GM21515 (cell line): ENCODE measurements around the gene MAP3K4.

Experiments used
- ATAC-seq: cut with Tn5 transposase; IDR thresholded peaks from one replicate; pipeline ENCODE4 v1.9.1; 2021; ENCODE audit not compliant: unreplicated experiment

MAP3K4 gene, protein sequence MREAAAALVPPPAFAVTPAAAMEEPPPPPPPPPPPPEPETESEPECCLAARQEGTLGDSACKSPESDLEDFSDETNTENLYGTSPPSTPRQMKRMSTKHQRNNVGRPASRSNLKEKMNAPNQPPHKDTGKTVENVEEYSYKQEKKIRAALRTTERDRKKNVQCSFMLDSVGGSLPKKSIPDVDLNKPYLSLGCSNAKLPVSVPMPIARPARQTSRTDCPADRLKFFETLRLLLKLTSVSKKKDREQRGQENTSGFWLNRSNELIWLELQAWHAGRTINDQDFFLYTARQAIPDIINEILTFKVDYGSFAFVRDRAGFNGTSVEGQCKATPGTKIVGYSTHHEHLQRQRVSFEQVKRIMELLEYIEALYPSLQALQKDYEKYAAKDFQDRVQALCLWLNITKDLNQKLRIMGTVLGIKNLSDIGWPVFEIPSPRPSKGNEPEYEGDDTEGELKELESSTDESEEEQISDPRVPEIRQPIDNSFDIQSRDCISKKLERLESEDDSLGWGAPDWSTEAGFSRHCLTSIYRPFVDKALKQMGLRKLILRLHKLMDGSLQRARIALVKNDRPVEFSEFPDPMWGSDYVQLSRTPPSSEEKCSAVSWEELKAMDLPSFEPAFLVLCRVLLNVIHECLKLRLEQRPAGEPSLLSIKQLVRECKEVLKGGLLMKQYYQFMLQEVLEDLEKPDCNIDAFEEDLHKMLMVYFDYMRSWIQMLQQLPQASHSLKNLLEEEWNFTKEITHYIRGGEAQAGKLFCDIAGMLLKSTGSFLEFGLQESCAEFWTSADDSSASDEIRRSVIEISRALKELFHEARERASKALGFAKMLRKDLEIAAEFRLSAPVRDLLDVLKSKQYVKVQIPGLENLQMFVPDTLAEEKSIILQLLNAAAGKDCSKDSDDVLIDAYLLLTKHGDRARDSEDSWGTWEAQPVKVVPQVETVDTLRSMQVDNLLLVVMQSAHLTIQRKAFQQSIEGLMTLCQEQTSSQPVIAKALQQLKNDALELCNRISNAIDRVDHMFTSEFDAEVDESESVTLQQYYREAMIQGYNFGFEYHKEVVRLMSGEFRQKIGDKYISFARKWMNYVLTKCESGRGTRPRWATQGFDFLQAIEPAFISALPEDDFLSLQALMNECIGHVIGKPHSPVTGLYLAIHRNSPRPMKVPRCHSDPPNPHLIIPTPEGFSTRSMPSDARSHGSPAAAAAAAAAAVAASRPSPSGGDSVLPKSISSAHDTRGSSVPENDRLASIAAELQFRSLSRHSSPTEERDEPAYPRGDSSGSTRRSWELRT (N-terminal part only)

DNA sequence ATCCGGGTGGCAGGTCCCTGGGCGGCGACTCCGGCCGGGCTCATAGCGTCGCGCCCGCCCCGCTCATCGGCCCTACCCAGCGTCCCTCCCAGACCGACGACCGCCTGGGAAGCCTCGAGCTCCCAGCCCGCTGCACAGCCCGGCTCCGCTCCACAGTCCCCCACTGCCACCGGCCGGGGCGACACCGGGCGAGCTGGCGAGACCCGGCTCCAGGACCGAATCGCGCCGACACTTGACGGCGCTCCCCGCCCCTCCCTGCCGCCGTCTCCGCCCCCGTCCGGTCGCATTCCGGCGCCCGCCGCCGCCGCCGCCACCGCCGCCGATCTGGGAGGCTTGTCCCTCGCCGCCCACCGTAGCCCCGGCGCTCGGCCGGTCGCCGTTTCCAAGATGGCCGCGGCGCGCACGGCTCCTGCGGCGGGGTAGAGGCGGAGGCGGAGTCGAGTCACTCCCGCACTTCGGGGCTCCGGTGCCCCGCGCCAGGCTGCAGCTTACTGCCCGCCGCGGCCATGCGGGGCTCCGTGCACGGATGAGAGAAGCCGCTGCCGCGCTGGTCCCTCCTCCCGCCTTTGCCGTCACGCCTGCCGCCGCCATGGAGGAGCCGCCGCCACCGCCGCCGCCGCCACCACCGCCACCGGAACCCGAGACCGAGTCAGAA is at the start of gene MAP3K4:
Gene MAP3K4, plus strand, starts transcription at position 364 of the 655 bp plus-strand sequence. Its CDS starts 163 bp downstream, at position 527.
- ATAC-seq = peak; percentile 69

DNA sequence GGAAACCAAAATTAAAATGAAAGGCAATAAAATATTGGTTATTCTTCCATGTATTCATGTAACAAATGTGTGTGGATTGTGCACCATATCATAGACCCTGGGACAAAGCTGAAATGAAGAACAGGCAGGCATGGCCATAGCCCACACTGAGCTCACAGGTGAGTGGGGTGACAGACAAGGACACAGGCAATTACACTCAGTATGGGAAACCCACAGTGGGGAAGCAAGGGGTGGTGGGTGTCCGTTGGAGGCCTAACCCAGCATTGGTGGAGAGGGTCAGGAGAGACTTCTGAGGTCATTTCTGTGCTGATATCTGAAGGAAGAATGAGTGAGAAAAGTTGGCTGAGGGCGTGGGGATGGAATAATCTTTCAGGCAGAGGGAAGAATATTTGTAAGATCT is 47.6 kb upstream of the MAP3K4 start:
- no peak for ATAC-seq

- ATAC-seq = no peak
Observed at GRCh38 chr6:160945516-160946177, 45.9 kb upstream of the MAP3K4 start.

- no peak for ATAC-seq
Observed at GRCh38 chr6:160949531-160949930, 42.0 kb upstream of the MAP3K4 start.

DNA sequence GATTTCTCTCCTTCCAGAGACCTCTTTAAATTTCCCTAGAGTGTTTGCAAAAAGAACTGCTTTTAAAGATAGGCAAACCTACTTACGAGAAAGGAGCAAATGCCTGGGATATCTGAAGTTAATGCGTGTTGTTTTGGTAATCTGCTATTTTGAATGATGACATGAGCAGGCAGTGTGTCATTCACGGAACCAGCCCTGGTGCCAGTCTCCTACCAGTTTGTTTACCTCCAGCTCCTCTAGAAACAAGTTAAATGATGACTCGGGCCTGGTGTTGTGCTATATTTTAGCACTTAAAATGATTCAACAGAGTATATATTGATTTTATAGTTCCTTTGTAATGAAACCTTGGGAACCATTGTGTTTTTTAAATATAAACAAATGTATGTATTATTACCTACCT is 41.1 kb upstream of the MAP3K4 start:
- no peak for ATAC-seq

DNA sequence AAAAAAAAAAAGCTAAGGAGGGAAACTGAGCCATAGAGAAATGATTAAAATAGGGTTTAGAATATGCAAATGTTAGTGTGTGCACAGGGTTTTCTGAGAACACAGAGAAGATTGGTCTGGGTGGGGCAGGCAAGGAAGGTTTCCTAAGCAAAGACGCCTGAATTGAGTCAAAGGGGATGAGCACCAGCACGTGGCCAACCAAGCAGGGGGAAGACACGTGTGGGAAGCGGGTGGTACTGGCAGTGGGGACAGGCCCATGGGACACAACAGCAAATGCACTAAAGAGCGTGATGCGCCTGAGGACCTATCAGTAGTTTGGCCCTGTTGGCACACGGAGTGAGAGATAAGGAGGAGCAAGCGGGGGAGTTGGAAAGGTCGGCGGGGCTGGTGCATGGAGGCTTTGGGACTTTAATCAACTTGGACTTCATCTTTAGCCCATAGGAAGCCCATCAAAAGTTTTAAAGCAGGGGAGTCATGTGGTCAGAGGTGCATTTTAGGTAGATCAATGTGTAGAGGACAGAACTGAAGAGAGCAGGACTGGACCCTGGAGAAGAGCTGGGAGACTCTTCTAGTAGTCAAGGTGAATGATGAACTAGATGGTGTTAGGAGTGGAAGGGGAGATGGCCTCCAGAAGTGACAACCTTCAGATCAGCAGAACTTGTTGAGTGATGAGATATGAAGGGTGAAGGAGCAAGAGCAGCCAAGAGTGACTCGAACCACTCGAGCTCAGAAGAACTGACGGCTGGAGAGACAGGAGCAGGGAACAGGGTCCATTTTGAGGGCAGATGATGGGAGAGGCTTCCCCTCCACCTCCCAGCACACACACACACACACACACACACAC is 40.2 kb upstream of the MAP3K4 start:
- no peak for ATAC-seq

GRCh38 chr6:160952633-160953281 is 38.8 kb upstream of the MAP3K4 start:
- no peak for ATAC-seq

DNA sequence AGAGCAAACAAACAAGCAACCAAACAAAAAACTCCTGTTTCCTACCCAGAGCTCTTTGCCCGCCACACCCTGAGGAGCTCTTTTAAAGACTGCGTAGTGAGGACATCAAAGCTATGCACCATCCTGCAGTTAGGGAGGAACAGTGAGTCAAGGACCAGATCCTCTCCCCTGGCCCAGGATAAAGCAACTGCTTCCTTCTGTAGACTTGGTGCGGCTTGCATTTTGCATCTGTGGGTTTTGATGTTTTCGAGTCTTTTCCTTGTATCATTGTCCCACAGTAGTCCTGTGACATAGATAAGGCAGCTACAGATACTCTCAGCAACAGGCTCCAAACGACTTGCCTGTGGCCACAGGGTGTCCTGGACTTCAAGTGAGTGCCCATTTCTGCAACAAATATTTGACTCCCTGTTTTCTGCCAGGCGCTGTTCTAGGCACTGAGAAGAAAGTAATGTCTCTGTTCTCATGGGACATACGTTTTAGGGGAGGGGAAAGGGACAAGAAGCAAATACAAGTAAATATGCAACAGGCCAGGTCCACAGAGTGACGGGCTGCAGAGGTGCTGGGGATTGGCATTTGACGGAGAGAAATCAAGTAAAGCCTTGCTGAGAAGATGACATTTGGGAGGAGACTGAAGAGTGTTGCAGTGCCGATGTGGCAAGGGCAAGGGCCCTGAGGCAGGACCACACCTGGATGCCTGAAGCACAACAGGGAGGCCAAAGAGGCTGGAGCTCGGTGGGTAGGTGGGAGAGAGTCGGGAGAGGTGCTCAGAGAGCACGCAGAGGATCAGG is 35.9 kb upstream of the MAP3K4 start:
- ATAC-seq = no peak

DNA sequence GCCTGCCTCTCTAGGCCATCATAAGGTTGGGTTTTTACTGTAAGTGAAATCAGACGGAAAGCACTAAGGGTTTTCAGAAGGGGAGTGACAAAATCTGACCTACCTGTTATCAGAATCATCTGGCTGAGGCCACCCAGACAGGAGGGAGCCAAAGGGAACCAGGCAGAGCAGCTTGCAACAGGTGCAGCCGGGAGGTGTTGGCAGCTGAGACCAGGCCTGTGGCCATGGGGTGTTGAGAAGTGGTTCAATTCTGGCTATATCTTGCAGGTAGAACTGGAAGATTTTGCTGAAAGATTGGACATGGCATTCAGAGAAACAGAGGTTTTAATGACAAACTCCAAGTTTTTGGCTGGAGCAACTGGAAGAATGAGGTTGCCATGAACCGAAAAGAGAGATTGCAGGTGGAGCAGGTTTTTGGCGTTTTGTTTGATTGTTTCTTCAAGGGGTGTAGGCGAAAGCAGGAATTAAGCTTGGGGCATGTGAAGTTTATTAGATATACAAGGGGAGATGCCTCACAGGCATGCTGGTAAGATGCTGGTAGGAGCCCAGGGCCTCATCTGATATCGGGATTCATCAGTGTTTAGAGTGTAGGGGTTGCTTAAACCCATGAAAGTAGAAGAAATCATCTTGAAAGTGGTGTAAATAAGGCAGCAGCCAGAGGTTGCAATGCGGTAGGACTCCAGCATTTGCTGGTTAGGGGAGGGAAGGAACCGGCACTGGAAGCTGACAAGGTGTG is 35.1 kb upstream of the MAP3K4 start:
- no peak for ATAC-seq

- no peak for ATAC-seq
Observed at GRCh38 chr6:160959726-160960435, 31.7 kb upstream of the MAP3K4 start.

DNA sequence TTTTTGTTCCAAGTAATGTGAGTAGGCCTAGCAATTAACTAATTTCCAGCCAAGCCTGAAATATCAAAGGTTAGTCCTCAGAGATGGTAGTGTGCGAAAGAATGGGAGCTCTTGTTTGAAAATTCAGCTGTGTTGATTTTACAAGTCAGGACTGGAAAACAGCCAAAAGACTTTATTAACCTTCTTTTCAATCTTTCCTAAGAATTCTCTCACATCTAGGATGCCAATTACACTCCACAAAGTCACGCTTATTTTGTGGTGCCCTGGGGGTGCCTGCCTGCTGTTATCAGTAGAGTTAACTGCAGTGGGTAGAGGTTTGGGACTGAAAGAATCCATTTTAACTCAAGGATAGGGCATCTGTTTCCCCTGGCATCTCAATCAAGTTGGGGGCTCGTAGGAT is 30.7 kb upstream of the MAP3K4 start:
- ATAC-seq = no peak

DNA sequence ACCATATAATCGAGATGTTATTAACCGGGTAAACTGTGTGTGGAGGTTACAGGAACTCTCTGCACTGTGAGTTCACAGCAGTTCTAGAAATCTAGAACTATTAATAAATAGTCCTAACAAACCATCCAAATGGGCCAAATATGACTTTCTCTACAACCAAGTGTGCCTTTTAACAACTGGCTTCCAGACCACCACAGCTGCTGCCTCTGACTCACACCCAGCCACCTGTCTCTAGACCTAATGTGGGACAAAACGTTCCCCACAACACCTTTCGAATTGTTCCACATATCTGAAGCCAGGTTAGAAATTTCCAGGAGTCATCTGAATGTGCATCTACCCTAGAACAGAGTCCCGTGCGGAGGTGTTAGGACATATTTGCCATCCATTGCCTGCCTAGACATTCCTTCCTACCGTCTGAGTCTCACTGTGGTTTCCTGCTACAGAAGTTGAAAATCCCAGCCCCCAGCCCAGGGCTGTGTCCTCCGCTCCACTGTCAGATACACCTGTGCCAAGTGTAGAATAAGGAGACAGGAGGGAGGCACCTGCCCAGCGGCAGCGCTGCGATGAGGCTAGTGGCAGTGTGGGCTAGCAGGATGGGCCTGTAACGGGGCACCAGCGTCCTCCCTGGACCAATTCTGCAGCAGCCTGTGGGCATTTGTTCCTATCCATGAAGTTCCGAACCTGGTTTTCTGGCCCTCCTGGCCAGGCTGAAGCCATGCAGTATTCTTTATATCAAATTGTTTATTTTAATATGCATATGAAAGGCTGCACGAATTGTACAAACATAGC is 28.5 kb upstream of the MAP3K4 start:
- no peak for ATAC-seq

DNA sequence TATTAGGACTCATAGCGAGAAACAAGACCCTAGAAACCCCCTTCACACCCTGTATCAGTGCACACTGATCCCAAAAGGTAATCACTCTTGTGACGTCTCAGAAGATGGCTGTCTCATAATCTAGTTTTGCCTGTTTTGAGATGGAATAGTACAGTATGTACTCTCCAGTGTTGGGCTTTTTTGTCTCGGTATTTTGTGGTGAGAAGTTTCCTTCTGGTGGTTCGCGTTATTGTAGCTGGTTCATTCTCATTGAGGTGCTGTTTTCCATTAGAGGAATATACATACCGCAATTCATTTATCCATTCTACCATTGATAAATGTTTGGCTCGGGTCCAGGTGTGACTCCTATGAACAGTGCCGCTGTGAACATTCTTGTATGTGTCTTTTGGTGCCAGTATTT is 27.9 kb upstream of the MAP3K4 start:
- ATAC-seq = no peak

GRCh38 chr6:160965893-160966292 is 25.7 kb upstream of the MAP3K4 start:
- no peak for ATAC-seq

GRCh38 chr6:160966493-160967229 is 24.9 kb upstream of the MAP3K4 start:
- ATAC-seq = no peak
